Suprapubic skin (tissue), 4 donors: ENCODE data around the gene ZNF785. TPM values are rescaled to one million over a fixed set of nuclear protein-coding genes. Genes with fewer than 3 reads are reported as not detected.

ENCODE experiments used
- DNase-seq, 2 donors: peaks; one replicate each; pipeline ENCODE4 v3.0.0-alpha.2; 2019; ENCODE audit warnings: low spot score in 2 of 2
- H3K27ac ChIP-seq: fragments of 200-600 bp; sonication (generic); one replicate; pipeline ENCODE4 v1.5.1; 2019
- H3K27me3 ChIP-seq: fragments of 200-600 bp; sonication (generic); one replicate; pipeline ENCODE4 v1.5.1; 2019
- H3K36me3 ChIP-seq: fragments of 200-600 bp; sonication (generic); one replicate; pipeline ENCODE4 v1.5.1; 2019
- H3K4me1 ChIP-seq: fragments of 200-600 bp; sonication (generic); one replicate; pipeline ENCODE4 v1.5.1; 2019
- H3K4me3 ChIP-seq: fragments of 200-600 bp; sonication (generic); one replicate; pipeline ENCODE4 v1.5.1; 2019; ENCODE audit warnings: mild to moderate bottlenecking
- H3K9me3 ChIP-seq: fragments of 200-600 bp; sonication (generic); one replicate; pipeline ENCODE4 v1.5.1; 2019
- CTCF ChIP-seq, 2 donors: fragments of 200-600 bp in 1 of 2; fragments of 450-650 bp in 1 of 2; sonication (generic) in 1 of 2; IDR thresholded peaks; one replicate each; pipeline ENCODE4 v1.5.1; 2016 to 2019; ENCODE audit warnings: antibody characterized with exemption in 2 of 2, mild to moderate bottlenecking in 1 of 2, moderate library complexity in 1 of 2
- EP300 ChIP-seq: sonication (generic); formaldehyde crosslinking; IDR thresholded peaks from one replicate; pipeline ENCODE4 v1.6.1; 2017; ENCODE audit warnings: antibody characterized with exemption
- POLR2A ChIP-seq, 2 donors: fragments of 450-650 bp; IDR thresholded peaks; one replicate each; pipeline ENCODE4 v1.6.1; 2017; ENCODE audit warnings: antibody characterized with exemption in 2 of 2, mild to moderate bottlenecking in 2 of 2, moderate library complexity in 2 of 2
- POLR2AphosphoS5 ChIP-seq, 3 donors: sonication (generic); formaldehyde crosslinking; IDR thresholded peaks; one replicate each; pipeline ENCODE4 v1.6.1; 2017; ENCODE audit warnings: antibody characterized with exemption in 3 of 3
- WGBS: methylation state at CpG from one replicate; pipeline ENCODE4 v1.1.5; 2018; 5-methylcytosine and 5-hydroxymethylcytosine counted together
- total RNA-seq, 4 donors: library from RNA; depleted of rRNA; stranded (reverse); fragments of >200 nt; gene quantifications; one replicate each; pipeline ENCODE4 v1.1.0, GENCODE V29; 2016

ZNF785 gene
- total RNA-seq, 4 donors from 2014 or later = 9.8 to 24.5 (median 11.2) TPM

DNA sequence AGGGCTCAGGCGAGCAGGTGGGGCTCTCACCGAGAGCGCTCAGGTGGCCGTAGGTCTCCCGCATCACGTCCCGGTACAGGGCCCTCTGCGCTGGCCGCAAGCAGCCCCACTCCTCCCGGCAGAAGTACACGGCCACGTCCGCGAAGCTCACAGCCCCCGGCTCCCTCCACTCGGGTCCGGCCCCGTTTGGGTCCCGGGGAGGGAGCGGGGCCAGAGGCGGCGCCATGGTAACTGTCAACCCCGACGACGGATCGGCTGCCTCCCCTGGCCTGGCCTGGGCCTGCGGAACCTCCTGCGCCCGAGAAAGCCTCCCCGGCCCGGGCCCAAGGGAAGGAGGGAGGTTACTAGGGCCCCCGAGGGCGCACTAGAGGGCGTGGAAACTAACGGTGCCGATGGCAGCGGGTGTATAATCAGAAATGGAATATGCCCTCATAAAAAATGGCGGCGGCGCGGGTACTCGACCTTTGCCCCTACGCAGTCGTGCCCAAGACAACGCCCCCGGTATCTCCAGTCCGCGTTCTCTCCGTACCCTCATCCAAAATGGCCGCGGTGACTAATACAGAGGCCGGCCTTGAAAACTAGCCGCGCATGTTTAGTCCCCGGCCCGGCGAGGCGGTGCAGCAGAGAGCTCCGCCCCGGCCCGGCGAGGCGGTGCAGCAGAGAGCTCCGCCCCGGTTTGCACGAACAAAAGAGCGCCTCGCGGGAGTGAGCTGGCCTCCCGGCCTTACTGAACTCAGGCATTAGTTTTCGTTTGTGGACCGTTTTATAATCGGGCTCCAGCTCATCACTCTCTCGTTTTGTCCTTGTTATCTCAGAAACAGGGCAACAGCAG is 27.3 kb downstream of the ZNF785 start, which contains the start of gene ZNF764:
Gene ZNF764, minus strand, starts transcription at position 418 of the 832 bp plus-strand sequence. Its CDS starts 192 bp downstream, at position 226.
- peak; percentile 99 for DNase-seq
- Histone ChIP-seq H3K27me3 (no peaks in the 10 kb centered on the region), H3K4me3 (peak within 1 kb of the TSS; percentile 96), H3K4me1 (peaks cover 42% of the 10 kb centered on the region), H3K36me3 (peaks cover 26% of the 10 kb centered on the region), H3K9me3 (no peaks in the 10 kb centered on the region), H3K27ac (peak within 1 kb of the TSS; percentile 93)
- 0% methylated on average over 9 of the region's 74 CpGs for WGBS
- TF ChIP-seq EP300 (no peak), POLR2AphosphoS5 (IDR thresholded peaks at IDR 0.05) (peak in 2 of 3 donors; percentile 49 to 58)

GRCh38 chr16:30557707-30557956 is 27.9 kb downstream of the ZNF785 start:
- H3K4me3 ChIP-seq = peak overlapping the region; percentile 96
- DNase-seq = no peak
- TF ChIP-seq POLR2AphosphoS5 (IDR thresholded peaks at IDR 0.05) (no peak), EP300 (no peak), POLR2A (IDR thresholded peaks at IDR 0.05) (no peak), CTCF (IDR thresholded peaks at IDR 0.05) (no peak)
- WGBS = no CpG with 5 or more reads among the region's 17 CpGs
- H3K27ac ChIP-seq = peak overlapping the region; percentile 93
- H3K9me3 ChIP-seq = no peaks in the 10 kb centered on the region
- H3K27me3 ChIP-seq = no peaks in the 10 kb centered on the region
- H3K36me3 ChIP-seq = peaks cover 31% of the 10 kb centered on the region
- H3K4me1 ChIP-seq = peaks cover 44% of the 10 kb centered on the region

DNA sequence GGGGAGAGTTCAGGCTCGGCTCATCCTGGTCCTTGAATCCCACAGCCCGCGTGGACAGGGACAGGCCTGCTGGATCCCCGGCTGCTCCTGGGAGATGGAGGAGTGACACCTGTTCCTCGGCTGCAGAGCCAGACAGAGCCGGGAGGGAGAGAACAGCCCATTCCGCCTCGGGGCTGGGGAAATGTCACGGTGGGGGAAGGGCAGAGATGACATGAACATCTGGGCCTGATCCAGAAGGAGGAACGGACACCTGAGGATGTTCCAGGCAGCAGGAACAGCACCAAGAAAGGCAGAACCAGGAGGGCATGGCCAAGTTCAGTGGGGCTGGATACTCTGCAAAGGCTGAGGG is 29.4 kb downstream of the ZNF785 start:
- WGBS = 58% methylated on average over 6 of the region's 10 CpGs
- H3K4me1 ChIP-seq = peaks cover 43% of the 10 kb centered on the region

DNA sequence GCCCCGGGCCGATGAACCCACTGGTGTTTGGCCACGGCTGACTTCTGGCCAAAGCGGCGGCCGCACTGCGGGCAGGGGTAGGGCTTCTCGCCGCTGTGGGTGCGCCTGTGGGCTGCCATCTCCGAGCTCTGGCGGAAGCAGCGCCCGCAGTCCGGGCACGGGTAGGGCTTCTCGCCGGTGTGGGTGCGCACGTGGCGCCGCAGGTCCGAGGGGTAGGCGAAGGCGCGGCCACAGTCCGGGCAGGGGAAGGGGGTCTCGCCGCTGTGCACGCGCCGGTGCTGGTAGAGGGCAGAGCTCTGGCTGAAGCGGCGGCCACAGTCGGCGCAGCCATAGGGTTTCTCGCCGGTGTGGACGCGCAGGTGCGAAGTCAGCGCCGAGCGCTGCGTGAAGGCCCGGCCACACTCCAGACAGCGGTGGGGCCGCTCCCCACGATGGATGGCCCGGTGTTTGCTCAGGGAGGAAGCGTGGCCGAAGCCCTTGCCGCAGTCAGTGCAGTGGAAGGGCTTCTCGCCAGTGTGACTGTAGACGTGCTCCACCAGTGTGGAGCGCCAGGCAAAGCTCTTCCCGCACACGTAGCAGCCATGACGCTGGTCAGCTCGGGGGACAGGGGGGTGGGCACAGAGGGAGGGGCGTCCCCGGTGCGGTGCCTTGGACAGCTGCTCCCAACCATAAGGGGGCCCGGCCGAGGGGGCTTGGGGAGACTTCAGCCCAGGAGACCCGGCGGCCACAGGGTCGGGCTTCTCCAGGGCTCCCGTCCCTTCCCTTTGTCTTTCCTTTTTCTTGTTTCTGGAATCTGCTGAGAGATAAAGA is 30.0 kb downstream of the ZNF785 start:
- Histone ChIP-seq H3K27ac (no peak overlapping the region), H3K9me3 (no peaks in the 10 kb centered on the region), H3K4me1 (peaks cover 38% of the 10 kb centered on the region), H3K27me3 (no peaks in the 10 kb centered on the region), H3K36me3 (peaks cover 31% of the 10 kb centered on the region), H3K4me3 (no peak overlapping the region)
- DNase-seq = no peak
- no peak for TF ChIP-seq CTCF (IDR thresholded peaks at IDR 0.05)
- no peak for TF ChIP-seq POLR2AphosphoS5 (IDR thresholded peaks at IDR 0.05)
- TF ChIP-seq EP300 = no peak
- TF ChIP-seq POLR2A (IDR thresholded peaks at IDR 0.05) = no peak
- 96% methylated on average over 29 of the region's 69 CpGs for whole genome bisulfite sequencing

More for the DNA sequence above, 29.4 kb downstream of the ZNF785 start:
- Histone ChIP-seq H3K36me3 (peaks cover 31% of the 10 kb centered on the region), H3K27ac (no peak overlapping the region), H3K27me3 (no peaks in the 10 kb centered on the region), H3K9me3 (no peaks in the 10 kb centered on the region), H3K4me3 (no peak overlapping the region)
- no peak for DNase-seq
- TF ChIP-seq CTCF (IDR thresholded peaks at IDR 0.05) (no peak), POLR2A (IDR thresholded peaks at IDR 0.05) (no peak), POLR2AphosphoS5 (IDR thresholded peaks at IDR 0.05) (no peak), EP300 (no peak)

DNA sequence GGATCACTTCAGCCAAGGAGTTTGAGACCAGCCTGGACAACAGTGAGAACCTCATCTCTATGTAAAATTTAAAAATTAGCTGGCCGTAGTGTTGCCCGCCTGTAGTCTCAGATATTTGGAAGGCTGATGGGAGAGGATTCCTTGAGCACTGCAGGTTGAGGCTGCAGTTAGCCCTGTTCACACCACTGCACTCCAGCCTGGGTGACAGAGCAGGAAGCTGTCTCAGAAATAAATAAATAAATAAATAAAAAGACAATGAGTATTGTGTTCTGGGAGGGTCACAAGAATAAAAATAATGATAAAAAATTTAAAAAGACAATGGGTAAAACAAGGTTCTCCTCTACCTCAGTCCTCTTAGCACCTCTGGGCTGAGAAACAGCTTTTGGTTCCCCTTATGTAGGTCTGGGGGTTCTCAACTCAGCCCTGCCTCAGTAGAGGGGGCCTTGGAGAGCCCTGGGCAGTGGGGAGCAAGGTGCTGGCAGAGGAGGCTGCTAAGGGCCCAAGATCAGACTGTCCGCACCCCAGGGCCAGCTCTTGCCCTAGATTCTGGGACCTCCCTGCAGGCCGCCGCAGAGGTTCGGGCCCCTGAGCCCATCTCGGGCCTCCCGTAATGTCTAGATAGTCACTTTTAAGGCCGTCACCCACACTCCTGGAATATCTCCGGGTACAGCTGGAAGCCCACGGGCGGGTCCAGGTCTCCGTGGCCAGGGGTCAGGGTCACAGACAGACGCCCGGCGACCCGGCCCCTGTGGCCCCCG is 30.8 kb downstream of the ZNF785 start:
- Histone ChIP-seq H3K4me1 (peaks cover 38% of the 10 kb centered on the region), H3K9me3 (no peaks in the 10 kb centered on the region), H3K27ac (no peak overlapping the region), H3K36me3 (peaks cover 31% of the 10 kb centered on the region), H3K27me3 (no peaks in the 10 kb centered on the region), H3K4me3 (no peak overlapping the region)
- DNase-seq = no peak
- 96% methylated on average over 18 of the region's 18 CpGs for WGBS
- TF ChIP-seq POLR2A (IDR thresholded peaks at IDR 0.05) = no peak
- no peak for TF ChIP-seq CTCF (IDR thresholded peaks at IDR 0.05)
- no peak for TF ChIP-seq EP300
